ENCODE measurements around the gene RAD51B.

Gene RAD51B

DNA sequence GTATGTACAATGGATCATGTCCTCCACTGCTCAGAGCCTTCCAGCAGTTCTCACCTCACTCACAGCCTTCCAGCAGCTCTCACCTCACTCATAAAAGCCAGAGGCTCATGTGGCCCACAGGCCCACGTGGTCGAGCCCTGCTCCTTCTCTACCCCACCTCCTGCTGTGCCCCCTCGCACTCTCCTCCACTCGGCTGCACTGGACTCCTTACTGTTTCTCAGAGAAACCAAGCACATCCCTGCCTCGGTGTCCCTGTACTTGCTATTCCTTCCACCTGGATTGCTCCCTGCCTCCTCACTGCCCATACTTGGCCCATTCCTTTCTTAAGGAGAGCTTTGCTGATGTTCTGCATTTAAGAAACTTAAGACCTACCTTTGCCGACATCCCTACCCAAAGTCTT, 753.5 kb downstream of the RAD51B start:
- no peak overlapping the region for H3K4me3 ChIP-seq (replicated peaks; ENCODE audit: insufficient read depth, low read length)
- TF ChIP-seq, protein P1, sequence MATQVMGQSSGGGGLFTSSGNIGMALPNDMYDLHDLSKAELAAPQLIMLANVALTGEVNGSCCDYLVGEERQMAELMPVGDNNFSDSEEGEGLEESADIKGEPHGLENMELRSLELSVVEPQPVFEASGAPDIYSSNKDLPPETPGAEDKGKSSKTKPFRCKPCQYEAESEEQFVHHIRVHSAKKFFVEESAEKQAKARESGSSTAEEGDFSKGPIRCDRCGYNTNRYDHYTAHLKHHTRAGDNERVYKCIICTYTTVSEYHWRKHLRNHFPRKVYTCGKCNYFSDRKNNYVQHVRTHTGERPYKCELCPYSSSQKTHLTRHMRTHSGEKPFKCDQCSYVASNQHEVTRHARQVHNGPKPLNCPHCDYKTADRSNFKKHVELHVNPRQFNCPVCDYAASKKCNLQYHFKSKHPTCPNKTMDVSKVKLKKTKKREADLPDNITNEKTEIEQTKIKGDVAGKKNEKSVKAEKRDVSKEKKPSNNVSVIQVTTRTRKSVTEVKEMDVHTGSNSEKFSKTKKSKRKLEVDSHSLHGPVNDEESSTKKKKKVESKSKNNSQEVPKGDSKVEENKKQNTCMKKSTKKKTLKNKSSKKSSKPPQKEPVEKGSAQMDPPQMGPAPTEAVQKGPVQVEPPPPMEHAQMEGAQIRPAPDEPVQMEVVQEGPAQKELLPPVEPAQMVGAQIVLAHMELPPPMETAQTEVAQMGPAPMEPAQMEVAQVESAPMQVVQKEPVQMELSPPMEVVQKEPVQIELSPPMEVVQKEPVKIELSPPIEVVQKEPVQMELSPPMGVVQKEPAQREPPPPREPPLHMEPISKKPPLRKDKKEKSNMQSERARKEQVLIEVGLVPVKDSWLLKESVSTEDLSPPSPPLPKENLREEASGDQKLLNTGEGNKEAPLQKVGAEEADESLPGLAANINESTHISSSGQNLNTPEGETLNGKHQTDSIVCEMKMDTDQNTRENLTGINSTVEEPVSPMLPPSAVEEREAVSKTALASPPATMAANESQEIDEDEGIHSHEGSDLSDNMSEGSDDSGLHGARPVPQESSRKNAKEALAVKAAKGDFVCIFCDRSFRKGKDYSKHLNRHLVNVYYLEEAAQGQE (IDR thresholded peaks at IDR 0.05; ENCODE audit: insufficient replicate concordance, low read depth) = no peak
- TF ChIP-seq SPI1 (IDR thresholded peaks at IDR 0.05; ENCODE audit: borderline replicate concordance, low read depth) = no peak
- no peak for TF ChIP-seq POLR2AphosphoS5 (IDR thresholded peaks at IDR 0.05; ENCODE audit: low read depth)
- TF ChIP-seq GABPA (IDR thresholded peaks at IDR 0.05; ENCODE audit: low read depth) = no peak
- TF ChIP-seq, protein P2, sequence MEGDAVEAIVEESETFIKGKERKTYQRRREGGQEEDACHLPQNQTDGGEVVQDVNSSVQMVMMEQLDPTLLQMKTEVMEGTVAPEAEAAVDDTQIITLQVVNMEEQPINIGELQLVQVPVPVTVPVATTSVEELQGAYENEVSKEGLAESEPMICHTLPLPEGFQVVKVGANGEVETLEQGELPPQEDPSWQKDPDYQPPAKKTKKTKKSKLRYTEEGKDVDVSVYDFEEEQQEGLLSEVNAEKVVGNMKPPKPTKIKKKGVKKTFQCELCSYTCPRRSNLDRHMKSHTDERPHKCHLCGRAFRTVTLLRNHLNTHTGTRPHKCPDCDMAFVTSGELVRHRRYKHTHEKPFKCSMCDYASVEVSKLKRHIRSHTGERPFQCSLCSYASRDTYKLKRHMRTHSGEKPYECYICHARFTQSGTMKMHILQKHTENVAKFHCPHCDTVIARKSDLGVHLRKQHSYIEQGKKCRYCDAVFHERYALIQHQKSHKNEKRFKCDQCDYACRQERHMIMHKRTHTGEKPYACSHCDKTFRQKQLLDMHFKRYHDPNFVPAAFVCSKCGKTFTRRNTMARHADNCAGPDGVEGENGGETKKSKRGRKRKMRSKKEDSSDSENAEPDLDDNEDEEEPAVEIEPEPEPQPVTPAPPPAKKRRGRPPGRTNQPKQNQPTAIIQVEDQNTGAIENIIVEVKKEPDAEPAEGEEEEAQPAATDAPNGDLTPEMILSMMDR (IDR thresholded peaks at IDR 0.05; ENCODE audit: insufficient read depth, low read length) = no peak
- no peak for DNase-seq (ENCODE audit: low read depth in 1 of 2, low spot score in 1 of 2)
- H3K27me3 ChIP-seq (ENCODE audit: insufficient read depth, poor library complexity, severe bottlenecking) = no peaks in the 10 kb centered on the region
- no peak overlapping the region for H3K27ac ChIP-seq (replicated peaks)

DNA sequence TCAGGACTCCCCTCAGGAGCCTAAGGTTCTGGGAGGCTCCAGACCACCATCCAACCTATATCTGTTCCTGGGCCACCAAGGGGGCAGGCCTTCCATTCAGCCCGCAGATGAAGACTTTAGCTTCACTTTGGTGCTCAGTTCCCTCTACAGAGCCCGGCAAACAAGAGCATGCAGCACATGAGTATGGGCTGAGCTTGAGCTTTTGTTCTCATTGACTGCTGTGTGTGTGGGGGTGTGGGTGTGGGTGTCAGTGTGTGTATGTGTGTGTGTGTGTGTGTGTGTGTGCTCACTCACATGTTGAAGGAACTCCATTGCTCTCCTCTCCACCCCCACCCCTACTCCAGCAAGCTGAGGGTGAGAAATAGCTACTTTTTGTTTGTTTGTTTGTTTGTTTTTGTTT, 754.1 kb downstream of the RAD51B start:
- DNase-seq (ENCODE audit: low read depth in 1 of 2, low spot score in 1 of 2) = no peak
- Histone ChIP-seq H3K4me3 (replicated peaks; ENCODE audit: insufficient read depth, low read length) (no peak overlapping the region), H3K27me3 (ENCODE audit: insufficient read depth, poor library complexity, severe bottlenecking) (no peaks in the 10 kb centered on the region), H3K27ac (replicated peaks) (no peak overlapping the region)
- TF ChIP-seq, protein P1 (IDR thresholded peaks at IDR 0.05; ENCODE audit: insufficient replicate concordance, low read depth) = no peak
- no peak for TF ChIP-seq SPI1 (IDR thresholded peaks at IDR 0.05; ENCODE audit: borderline replicate concordance, low read depth)
- TF ChIP-seq GABPA (IDR thresholded peaks at IDR 0.05; ENCODE audit: low read depth) = no peak
- TF ChIP-seq, protein P2 (IDR thresholded peaks at IDR 0.05; ENCODE audit: insufficient read depth, low read length) = no peak
- no peak for TF ChIP-seq POLR2AphosphoS5 (IDR thresholded peaks at IDR 0.05; ENCODE audit: low read depth)

DNA sequence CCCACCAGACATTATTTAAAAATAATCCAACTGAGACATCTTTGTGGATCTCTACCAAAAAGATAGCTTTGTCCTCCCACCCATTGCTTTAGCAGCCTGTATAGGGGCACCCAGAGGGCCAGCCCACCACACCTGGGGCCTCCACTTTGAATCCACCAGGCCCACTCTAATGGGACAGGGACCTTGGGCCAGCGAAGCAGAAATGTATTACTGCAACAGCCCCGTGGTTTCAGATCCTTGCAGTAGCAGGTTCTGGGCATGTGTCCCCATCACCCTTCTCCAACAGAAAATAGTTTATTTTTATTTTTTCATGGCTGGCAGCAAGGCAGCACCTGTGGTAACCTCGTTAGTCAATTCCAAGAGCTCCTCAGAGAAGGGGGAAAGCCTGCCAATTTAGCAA, 754.9 kb downstream of the RAD51B start:
- TF ChIP-seq GABPA (IDR thresholded peaks at IDR 0.05; ENCODE audit: low read depth) = no peak
- TF ChIP-seq, protein P2 (IDR thresholded peaks at IDR 0.05; ENCODE audit: insufficient read depth, low read length) = no peak
- TF ChIP-seq SPI1 (IDR thresholded peaks at IDR 0.05; ENCODE audit: borderline replicate concordance, low read depth) = no peak
- TF ChIP-seq, protein P1 (IDR thresholded peaks at IDR 0.05; ENCODE audit: insufficient replicate concordance, low read depth) = no peak
- TF ChIP-seq POLR2AphosphoS5 (IDR thresholded peaks at IDR 0.05; ENCODE audit: low read depth) = no peak
- DNase-seq (ENCODE audit: low read depth in 1 of 2, low spot score in 1 of 2) = no peak
- Histone ChIP-seq H3K4me3 (replicated peaks; ENCODE audit: insufficient read depth, low read length) (no peak overlapping the region), H3K27ac (replicated peaks) (no peak overlapping the region), H3K27me3 (ENCODE audit: insufficient read depth, poor library complexity, severe bottlenecking) (no peaks in the 10 kb centered on the region)

All from HL-60 (cell line).